K562 (cell line): ENCODE results near the gene AGT. TPM values are rescaled to one million over a fixed set of nuclear protein-coding genes. Genes with fewer than 3 reads are reported as not detected.

Experiments used
- ATAC-seq: fragments of 200-7000 bp; cut with Tn5 transposase; 3 replicates; pipeline ENCODE4 v1.9.1; 2020; ENCODE audit warnings: moderate library complexity
- BruUV-seq: library from RNA; stranded (reverse); fragments of 400-500 nt; replicated peaks from 2 replicates; lab custom pipeline; 2021; lab: Mats Ljungman, UMichigan
- CTCF ChIA-PET: fragments of 300-600 bp; formaldehyde crosslinking; extraction: SDS; loops from one replicate; lab custom pipeline; 2021; ENCODE audit warnings: low intra/inter-chr PET ratio; lab: Yijun Ruan, JAX
- POLR2A ChIA-PET: fragments of 300-600, 350-650 bp; sonication (Branson Sonifier 250); formaldehyde crosslinking; extraction: SDS; loops from one replicate; lab custom pipeline; 2021; ENCODE audit warnings: antibody characterized with exemption, inconsistent platforms; lab: Yijun Ruan, JAX
- DNase-seq, 4 experiments: peaks; one replicate each; pipeline versions ENCODE4 v3.0.0 to v3.0.0-alpha.2; 2011 to 2018; ENCODE audit warnings: low spot score in 3 of 4, mixed read lengths in 3 of 4; ENCODE audit errors: extremely low read depth in 1 of 4
- FAIRE-seq: peaks from 2 replicates; lab custom pipeline; 2011; peaks lifted over from hg19 to GRCh38; lab: Jason Lieb, UNC
- H2AFZ ChIP-seq: 2 replicates; pipeline ENCODE4 v1.6.0; 2011; ENCODE audit warnings: low read depth, low read length, control low read depth, inconsistent platforms
- H3K27ac ChIP-seq: fragments of 200-600 bp; 3 replicates; pipeline ENCODE4 v1.8.0; 2011; ENCODE audit warnings: low read depth, mild to moderate bottlenecking, control low read depth, inconsistent platforms, low read length, moderate library complexity, mixed read lengths; ENCODE audit errors: extremely low read depth
- H3K27me3 ChIP-seq, 2 experiments: fragments of 300-600 bp in 1 of 2; 2 replicates in 1 of 2; 3 replicates in 1 of 2; pipeline versions ENCODE4 v1.6.0 to v1.8.0; 2011; ENCODE audit warnings: inconsistent platforms in 2 of 2, low read length in 2 of 2, mild to moderate bottlenecking in 1 of 2, mixed read lengths in 1 of 2, moderate library complexity in 1 of 2; ENCODE audit not compliant: control insufficient read depth in 2 of 2, insufficient read depth in 2 of 2
- H3K36me3 ChIP-seq: fragments of 300-600 bp; 3 replicates; pipeline ENCODE4 v1.8.0; 2011; ENCODE audit warnings: mild to moderate bottlenecking, low read length, inconsistent platforms; ENCODE audit not compliant: control insufficient read depth, insufficient read depth
- H3K4me1 ChIP-seq, 2 experiments: fragments of 200-600 bp in 1 of 2; replicated peaks in 1 of 2; 2 replicates in 1 of 2; 3 replicates in 1 of 2; pipeline versions ENCODE4 v1.5.1 to v1.8.0; 2011; ENCODE audit warnings: inconsistent platforms in 2 of 2, low read length in 2 of 2, mild to moderate bottlenecking in 1 of 2, mixed read lengths in 1 of 2, moderate library complexity in 1 of 2; ENCODE audit not compliant: control insufficient read depth in 2 of 2, insufficient read depth in 2 of 2
- H3K4me2 ChIP-seq: 2 replicates; pipeline ENCODE4 v1.6.1; 2011; ENCODE audit warnings: low read length, control low read depth, inconsistent platforms, mixed read lengths; ENCODE audit not compliant: insufficient read depth
- H3K4me3 ChIP-seq: fragments of 200-600 bp; sonication (generic), shearing (Covaris generic); 2 replicates; pipeline ENCODE4 v1.5.1; 2016; ENCODE audit warnings: control low read depth, inconsistent platforms
- H3K79me2 ChIP-seq: fragments of 200-600 bp; 3 replicates; pipeline ENCODE4 v1.8.0; 2011; ENCODE audit warnings: low read length, inconsistent platforms; ENCODE audit not compliant: control insufficient read depth, insufficient read depth
- H3K9ac ChIP-seq, 2 experiments: 2 replicates each; pipeline versions ENCODE4 v1.6.0 to v1.6.1; 2011; ENCODE audit warnings: low read depth in 2 of 2, low read length in 2 of 2, control low read depth in 1 of 2, inconsistent platforms in 1 of 2, mild to moderate bottlenecking in 1 of 2, mixed read lengths in 1 of 2; ENCODE audit not compliant: insufficient read depth in 1 of 2
- H3K9me1 ChIP-seq: one replicate; pipeline ENCODE4 v1.6.0; 2011; ENCODE audit warnings: inconsistent platforms, mild to moderate bottlenecking, low read length, moderate library complexity; ENCODE audit not compliant: control insufficient read depth, insufficient read depth
- H3K9me3 ChIP-seq: replicated peaks from 2 replicates; pipeline ENCODE4 v1.5.1; 2011; ENCODE audit warnings: low read depth, low read length, inconsistent platforms; ENCODE audit not compliant: control insufficient read depth, insufficient read depth
- H4K20me1 ChIP-seq: replicated peaks from 2 replicates; pipeline ENCODE4 v1.6.1; 2011; ENCODE audit warnings: low read length, inconsistent platforms, mixed read lengths; ENCODE audit not compliant: control insufficient read depth, insufficient read depth
- ELF2 ChIP-seq: fragments of 250-450 bp; sonication (Bioruptor Pico); IDR thresholded peaks from 2 replicates; pipeline ENCODE4 v1.5.0; 2021; ENCODE audit warnings: mild to moderate bottlenecking
- ELF4 ChIP-seq: fragments of 450-650 bp; formaldehyde crosslinking; IDR thresholded peaks from 2 replicates; pipeline ENCODE4 v1.4.0; 2022; ENCODE audit warnings: missing genetic modification characterization
- GABPB2 ChIP-seq: fragments of 250-450 bp; sonication (Bioruptor Pico); conservative IDR thresholded peaks from 2 replicates; pipeline ENCODE4 v1.5.1; 2021; ENCODE audit warnings: mild to moderate bottlenecking
- PTRF ChIP-seq: fragments of 450-650 bp; IDR thresholded peaks from 2 replicates; pipeline ENCODE4 v1.6.1; 2016; ENCODE audit warnings: mild to moderate bottlenecking, missing genetic modification characterization, missing compliant biosample characterization
- PYGO2 ChIP-seq: fragments of 450-650 bp; IDR thresholded peaks from 2 replicates; pipeline ENCODE4 v1.6.1; 2016; ENCODE audit warnings: mild to moderate bottlenecking, missing genetic modification characterization, moderate library complexity, missing compliant biosample characterization
- RCOR1 ChIP-seq, 2 experiments: IDR thresholded peaks; 2 replicates each; pipeline ENCODE4 v1.6.1; 2012; ENCODE audit warnings: low read depth in 2 of 2, low read length in 2 of 2, borderline replicate concordance in 1 of 2, improper control_type of control experiment in 1 of 2
- SREBF1 ChIP-seq: fragments of 150-350 bp; IDR thresholded peaks from 2 replicates; pipeline ENCODE4 v1.6.1; 2014; ENCODE audit warnings: antibody characterized with exemption, low read depth, low read length, borderline replicate concordance
- ZBED1 ChIP-seq: IDR thresholded peaks from 2 replicates; pipeline ENCODE4 v1.6.1; 2014
- ZKSCAN3 ChIP-seq: fragments of 250-450 bp; sonication (Bioruptor Pico); IDR thresholded peaks from 2 replicates; pipeline ENCODE4 v1.4.0; 2020
- ZNF23 ChIP-seq: fragments of 250-450 bp; sonication (Bioruptor Pico); IDR thresholded peaks from 2 replicates; pipeline ENCODE4 v1.4.0; 2020; ENCODE audit warnings: mild to moderate bottlenecking
- ZNF644 ChIP-seq: fragments of 200-800 bp; sonication (Bioruptor generic); IDR thresholded peaks from 2 replicates; pipeline ENCODE4 v1.6.1; 2016; ENCODE audit warnings: low read depth, missing genetic modification characterization, missing compliant biosample characterization
- ZNF830 ChIP-seq: fragments of 250-450 bp; sonication (Bioruptor Pico); IDR thresholded peaks from 2 replicates; pipeline ENCODE4 v1.5.0; 2021; ENCODE audit warnings: mild to moderate bottlenecking
- ZZZ3 ChIP-seq: fragments of 450-650 bp; IDR thresholded peaks from 2 replicates; pipeline ENCODE4 v1.6.1; 2016; ENCODE audit warnings: antibody characterized with exemption, mild to moderate bottlenecking, moderate library complexity
- WGBS: fragments of 100-300 bp; shearing (Covaris generic); methylation state at CpG from one replicate; pipeline ENCODE4 v1.1.6; 2016; ENCODE audit warnings: low coverage, mixed read lengths; ENCODE audit not compliant: insufficient coverage; ENCODE audit errors: missing lambda C conversion rate; 5-methylcytosine and 5-hydroxymethylcytosine counted together
- in situ Hi-C: fragments of 300-500 bp; cut with MboI; formaldehyde crosslinking; loops from 4 replicates; pipeline ENCODE4 v1.15.0; 2018; ENCODE audit warnings: inconsistent platforms, mixed read lengths
- intact Hi-C: fragments of 100-400 bp; cut with micrococcal nuclease; formaldehyde crosslinking; loops from 2 replicates; pipeline ENCODE4 v1.14.2; 2022
- polyA plus RNA-seq, 8 experiments: library from polyadenylated mRNA; depleted of rRNA in 4 of 8; stranded (reverse) in 5 of 8; unstranded in 3 of 8; fragments of >200 nt; fragmentation: Nextera tagmentation in 2 of 8; fragmentation: Illumina TruSeq in 1 of 8; extraction: Ambion mirVana in 2 of 8; extraction: Trizol in 1 of 8; gene quantifications; 2 replicates each; pipeline versions ENCODE4 v1.2.1 to v1.2.3, GENCODE V29; 2011 to 2014; ENCODE audit warnings: inconsistent platforms in 1 of 8, missing spikeins in 1 of 8
- total RNA-seq, 7 experiments: library from RNA; depleted of rRNA in 6 of 7; stranded (reverse); fragments of >200 nt in 6 of 7; fragmentation: Illumina TruSeq in 2 of 7; extraction: Trizol in 2 of 7; gene quantifications; 2 replicates each; pipeline versions ENCODE4 v1.2.1 to v1.2.3, GENCODE V29; 2011 to 2021; ENCODE audit warnings: low replicate concordance in 1 of 7
- TF ChIP-seq, protein P1 (sequence below): fragments of 450-650 bp; formaldehyde crosslinking; IDR thresholded peaks from 2 replicates; pipeline ENCODE4 v1.4.0; 2020; ENCODE audit warnings: mild to moderate bottlenecking, mixed read lengths
- TF ChIP-seq, protein P2 (sequence below): fragments of 250-450 bp; sonication (Bioruptor Pico); IDR thresholded peaks from 2 replicates; pipeline ENCODE4 v1.4.0; 2020
- TF ChIP-seq, protein P3 (sequence below): fragments of 450-650 bp; formaldehyde crosslinking; IDR thresholded peaks from 2 replicates; pipeline ENCODE4 v1.4.0; 2020; ENCODE audit warnings: mild to moderate bottlenecking, moderate library complexity

AGT gene
- total and polyA plus RNA-seq, 9 of the 15 experiments (the other 6 are each of a cell fraction or from before 2014, with no cell fraction given) = 0.40 TPM; not detected in 8

DNA sequence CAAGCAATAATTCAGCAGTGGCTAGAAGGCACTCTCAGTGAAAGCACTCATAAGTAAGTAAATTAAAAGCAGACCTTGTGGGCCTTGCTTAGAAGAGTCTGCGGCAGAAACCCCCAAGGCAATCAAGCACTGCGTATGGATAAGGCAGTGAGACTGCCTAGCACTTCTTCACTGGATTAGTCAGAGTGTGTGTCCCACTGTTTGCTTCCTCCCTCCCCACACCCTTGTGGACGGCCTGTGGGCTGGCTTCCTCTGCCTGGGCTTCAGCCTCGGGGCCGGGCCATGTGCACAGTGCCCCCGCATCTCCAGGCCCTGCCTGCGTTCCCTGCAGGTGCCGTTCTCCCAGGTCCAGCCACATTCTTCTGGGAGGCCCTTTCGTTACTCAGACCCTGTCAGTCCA lies 23.8 kb downstream of the AGT start (continued):
- TF ChIP-seq, protein P1, sequence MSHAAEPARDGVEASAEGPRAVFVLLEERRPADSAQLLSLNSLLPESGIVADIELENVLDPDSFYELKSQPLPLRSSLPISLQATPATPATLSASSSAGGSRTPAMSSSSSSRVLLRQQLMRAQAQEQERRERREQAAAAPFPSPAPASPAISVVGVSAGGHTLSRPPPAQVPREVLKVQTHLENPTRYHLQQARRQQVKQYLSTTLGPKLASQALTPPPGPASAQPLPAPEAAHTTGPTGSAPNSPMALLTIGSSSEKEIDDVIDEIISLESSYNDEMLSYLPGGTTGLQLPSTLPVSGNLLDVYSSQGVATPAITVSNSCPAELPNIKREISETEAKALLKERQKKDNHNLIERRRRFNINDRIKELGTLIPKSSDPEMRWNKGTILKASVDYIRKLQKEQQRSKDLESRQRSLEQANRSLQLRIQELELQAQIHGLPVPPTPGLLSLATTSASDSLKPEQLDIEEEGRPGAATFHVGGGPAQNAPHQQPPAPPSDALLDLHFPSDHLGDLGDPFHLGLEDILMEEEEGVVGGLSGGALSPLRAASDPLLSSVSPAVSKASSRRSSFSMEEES = no peak
- no peak for TF ChIP-seq ZKSCAN3 (CRISPR knock-in tag)
- TF ChIP-seq, protein P2, sequence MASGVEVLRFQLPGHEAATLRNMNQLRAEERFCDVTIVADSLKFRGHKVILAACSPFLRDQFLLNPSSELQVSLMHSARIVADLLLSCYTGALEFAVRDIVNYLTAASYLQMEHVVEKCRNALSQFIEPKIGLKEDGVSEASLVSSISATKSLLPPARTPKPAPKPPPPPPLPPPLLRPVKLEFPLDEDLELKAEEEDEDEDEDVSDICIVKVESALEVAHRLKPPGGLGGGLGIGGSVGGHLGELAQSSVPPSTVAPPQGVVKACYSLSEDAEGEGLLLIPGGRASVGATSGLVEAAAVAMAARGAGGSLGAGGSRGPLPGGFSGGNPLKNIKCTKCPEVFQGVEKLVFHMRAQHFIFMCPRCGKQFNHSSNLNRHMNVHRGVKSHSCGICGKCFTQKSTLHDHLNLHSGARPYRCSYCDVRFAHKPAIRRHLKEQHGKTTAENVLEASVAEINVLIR (CRISPR knock-in tag) = no peak
- TF ChIP-seq PYGO2 (tag) = no peak
- TF ChIP-seq PTRF (tag) = no peak
- TF ChIP-seq ELF2 = no peak
- no peak for TF ChIP-seq ZNF644 (tag)

DNA sequence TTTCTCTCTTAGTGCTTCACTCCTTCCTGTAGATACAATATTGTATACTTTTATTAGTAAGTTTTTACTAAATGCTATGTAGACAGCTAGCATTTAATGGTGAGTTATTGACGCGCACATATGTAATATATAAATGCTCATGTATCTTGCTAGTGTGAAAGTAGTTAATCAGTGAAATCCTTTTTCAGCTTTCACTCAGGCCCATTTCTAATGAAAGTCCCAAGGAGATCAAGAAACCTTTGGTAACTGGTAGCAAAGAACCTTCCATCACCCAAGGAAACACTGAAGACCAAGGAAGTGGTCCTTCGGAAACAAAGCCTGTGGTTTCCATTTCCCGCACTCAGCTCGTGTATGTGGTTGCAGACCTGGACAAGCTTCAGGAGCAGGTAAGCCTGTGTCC lies 27.2 kb downstream of the AGT start:
- in situ Hi-C loops (no loop called here), intact Hi-C loops (no loop called here)
- H3K27me3 ChIP-seq = no peaks in the 10 kb centered on the region
- H3K4me3 ChIP-seq = no peak overlapping the region
- FAIRE-seq (no peak), ATAC-seq (no peak), DNase-seq (no peak)
- peaks cover 6% of the 10 kb centered on the region; the same call in 1 of the 2 replicates for H4K20me1 ChIP-seq
- CTCF ChIA-PET = no interaction called here
- no peaks in the 10 kb centered on the region for H3K9me1 ChIP-seq
- H3K4me2 ChIP-seq = no peak overlapping the region
- WGBS = 77% methylated on average over 5 of the region's 5 CpGs
- H3K4me1 ChIP-seq = peaks cover under 1 to 9% of the 10 kb centered on the region in 2 experiments
- no TSS peak for BruUV-seq
- POLR2A ChIA-PET = interaction anchor here (1.0 to 1.7 kb wide), 2 partner anchors 10 to 11 kb away, joined by 4 to 5 read pairs; no protein-coding TSS in a partner anchor
- H3K36me3 ChIP-seq = peaks cover 90% of the 10 kb centered on the region
- H3K27ac ChIP-seq = no peak overlapping the region
- H2AFZ ChIP-seq = no peak overlapping the region
- H3K79me2 ChIP-seq = no peaks in the 10 kb centered on the region; the same call in 2 of the 3 replicates
- H3K9ac ChIP-seq = no peak overlapping the region
- TF ChIP-seq ZZZ3 (no peak), GABPB2 (CRISPR knock-in tag) (no peak), ELF4 (CRISPR knock-in tag) (no peak), ZNF23 (CRISPR knock-in tag) (no peak), ZNF830 (no peak), SREBF1 (no peak), RCOR1 (IDR thresholded peaks at IDR 0.05; ENCODE audit: borderline replicate concordance in 1 of 2, low read depth in 2 of 2, low read length in 2 of 2) (no peak), ZBED1 (no peak)
- TF ChIP-seq, protein P3, sequence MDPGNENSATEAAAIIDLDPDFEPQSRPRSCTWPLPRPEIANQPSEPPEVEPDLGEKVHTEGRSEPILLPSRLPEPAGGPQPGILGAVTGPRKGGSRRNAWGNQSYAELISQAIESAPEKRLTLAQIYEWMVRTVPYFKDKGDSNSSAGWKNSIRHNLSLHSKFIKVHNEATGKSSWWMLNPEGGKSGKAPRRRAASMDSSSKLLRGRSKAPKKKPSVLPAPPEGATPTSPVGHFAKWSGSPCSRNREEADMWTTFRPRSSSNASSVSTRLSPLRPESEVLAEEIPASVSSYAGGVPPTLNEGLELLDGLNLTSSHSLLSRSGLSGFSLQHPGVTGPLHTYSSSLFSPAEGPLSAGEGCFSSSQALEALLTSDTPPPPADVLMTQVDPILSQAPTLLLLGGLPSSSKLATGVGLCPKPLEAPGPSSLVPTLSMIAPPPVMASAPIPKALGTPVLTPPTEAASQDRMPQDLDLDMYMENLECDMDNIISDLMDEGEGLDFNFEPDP = no peak
- H3K9me3 ChIP-seq = no peaks in the 10 kb centered on the region
